GM10248 (cell line): ENCODE data around the gene MAPKAP1.
A peak's percentile ranks its signal among the peaks of the same experiment; 100 is the strongest.
"Not testable (repeated sequence)": the region's sequence is repeated elsewhere in the genome, so short reads cannot be mapped to it uniquely, and the experiment has no call there.

Source experiments
- CTCF ChIA-PET: fragments of 300-600 bp; sonication (Branson Sonifier 250); formaldehyde crosslinking; extraction: SDS; loops from one replicate; lab custom pipeline; 2021; ENCODE audit warnings: antibody characterized with exemption; lab: Yijun Ruan, JAX
- POLR2A ChIA-PET: fragments of 350-650 bp; sonication (Branson Sonifier 250); formaldehyde crosslinking; extraction: SDS; loops from one replicate; lab custom pipeline; 2020; ENCODE audit warnings: antibody characterized with exemption; lab: Yijun Ruan, JAX
- DNase-seq: peaks from one replicate; pipeline ENCODE4 v3.0.0; 2012; ENCODE audit errors: extremely low spot score
- TF ChIP-seq, protein P1 (sequence below): IDR thresholded peaks from 2 replicates; pipeline ENCODE4 v1.5.1; 2012; ENCODE audit warnings: mild to moderate bottlenecking, low read depth; ENCODE audit errors: extremely low read depth, missing control alignments, control extremely low read depth

MAPKAP1 gene

DNA sequence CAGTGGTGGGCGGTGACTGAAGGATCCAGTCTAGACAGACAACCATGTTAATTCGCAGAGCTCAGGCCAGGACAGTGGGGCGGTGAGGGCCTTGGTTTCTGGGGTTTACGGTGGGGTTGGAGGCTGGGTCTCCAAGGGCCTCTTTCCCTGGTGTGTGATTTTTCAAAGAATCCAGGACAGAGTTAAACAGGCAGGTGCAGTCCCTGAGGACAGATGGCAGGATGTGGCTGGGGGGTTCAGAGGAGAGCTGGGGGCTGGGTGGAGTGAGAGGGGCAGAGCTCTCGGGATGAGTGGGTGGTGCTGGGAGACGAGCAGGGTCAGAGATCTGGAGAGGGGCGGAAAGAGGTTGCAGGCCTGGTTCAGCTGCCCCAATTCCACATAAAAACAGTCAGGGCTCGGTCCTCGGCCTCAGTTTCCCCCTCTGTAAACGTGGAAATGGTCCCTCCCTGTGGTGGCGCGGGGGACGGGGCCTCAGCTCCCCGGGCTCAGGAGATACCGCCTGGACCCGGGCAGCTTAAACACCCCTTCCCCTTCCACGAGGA lies 299.5 kb downstream of the MAPKAP1 start:
- TF ChIP-seq, protein P1, sequence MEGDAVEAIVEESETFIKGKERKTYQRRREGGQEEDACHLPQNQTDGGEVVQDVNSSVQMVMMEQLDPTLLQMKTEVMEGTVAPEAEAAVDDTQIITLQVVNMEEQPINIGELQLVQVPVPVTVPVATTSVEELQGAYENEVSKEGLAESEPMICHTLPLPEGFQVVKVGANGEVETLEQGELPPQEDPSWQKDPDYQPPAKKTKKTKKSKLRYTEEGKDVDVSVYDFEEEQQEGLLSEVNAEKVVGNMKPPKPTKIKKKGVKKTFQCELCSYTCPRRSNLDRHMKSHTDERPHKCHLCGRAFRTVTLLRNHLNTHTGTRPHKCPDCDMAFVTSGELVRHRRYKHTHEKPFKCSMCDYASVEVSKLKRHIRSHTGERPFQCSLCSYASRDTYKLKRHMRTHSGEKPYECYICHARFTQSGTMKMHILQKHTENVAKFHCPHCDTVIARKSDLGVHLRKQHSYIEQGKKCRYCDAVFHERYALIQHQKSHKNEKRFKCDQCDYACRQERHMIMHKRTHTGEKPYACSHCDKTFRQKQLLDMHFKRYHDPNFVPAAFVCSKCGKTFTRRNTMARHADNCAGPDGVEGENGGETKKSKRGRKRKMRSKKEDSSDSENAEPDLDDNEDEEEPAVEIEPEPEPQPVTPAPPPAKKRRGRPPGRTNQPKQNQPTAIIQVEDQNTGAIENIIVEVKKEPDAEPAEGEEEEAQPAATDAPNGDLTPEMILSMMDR = peak; percentile 1
- POLR2A ChIA-PET = interaction anchor here (1.1 kb wide), 1 partner anchor 166 kb away, joined by 3 read pairs; the partner anchor contains the start of gene HSPA5
- CTCF ChIA-PET = interaction anchor here (0.6 to 4.7 kb wide), 55 partner anchors 9 to 1151 kb away, joined by 3 to 45 read pairs (median 4); partner anchors contain the start of gene GAPVD1
- peak; percentile 50 for DNase-seq

DNA sequence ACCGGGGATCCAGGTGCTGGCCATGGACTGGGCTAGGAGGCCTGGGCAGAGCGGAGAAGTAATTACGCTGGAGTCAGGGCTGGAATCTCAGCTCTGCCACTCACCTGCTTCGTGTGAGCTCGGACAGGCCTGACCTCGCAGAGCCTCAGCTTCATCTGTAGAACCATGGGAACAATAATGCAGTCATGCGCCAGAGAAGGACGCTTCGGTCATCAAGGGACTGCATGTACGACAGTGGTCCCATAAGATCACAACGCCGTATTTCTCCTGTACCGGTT lies 300.3 kb downstream of the MAPKAP1 start:
- DNase-seq = no peak
- TF ChIP-seq, protein P1 = no peak
- ChIA-PET CTCF (interaction anchor here (1.0 to 4.7 kb wide), 19 partner anchors 9 to 1151 kb away, joined by 3 to 45 read pairs (median 6); no protein-coding TSS in a partner anchor), POLR2A (no interaction called here)

DNA sequence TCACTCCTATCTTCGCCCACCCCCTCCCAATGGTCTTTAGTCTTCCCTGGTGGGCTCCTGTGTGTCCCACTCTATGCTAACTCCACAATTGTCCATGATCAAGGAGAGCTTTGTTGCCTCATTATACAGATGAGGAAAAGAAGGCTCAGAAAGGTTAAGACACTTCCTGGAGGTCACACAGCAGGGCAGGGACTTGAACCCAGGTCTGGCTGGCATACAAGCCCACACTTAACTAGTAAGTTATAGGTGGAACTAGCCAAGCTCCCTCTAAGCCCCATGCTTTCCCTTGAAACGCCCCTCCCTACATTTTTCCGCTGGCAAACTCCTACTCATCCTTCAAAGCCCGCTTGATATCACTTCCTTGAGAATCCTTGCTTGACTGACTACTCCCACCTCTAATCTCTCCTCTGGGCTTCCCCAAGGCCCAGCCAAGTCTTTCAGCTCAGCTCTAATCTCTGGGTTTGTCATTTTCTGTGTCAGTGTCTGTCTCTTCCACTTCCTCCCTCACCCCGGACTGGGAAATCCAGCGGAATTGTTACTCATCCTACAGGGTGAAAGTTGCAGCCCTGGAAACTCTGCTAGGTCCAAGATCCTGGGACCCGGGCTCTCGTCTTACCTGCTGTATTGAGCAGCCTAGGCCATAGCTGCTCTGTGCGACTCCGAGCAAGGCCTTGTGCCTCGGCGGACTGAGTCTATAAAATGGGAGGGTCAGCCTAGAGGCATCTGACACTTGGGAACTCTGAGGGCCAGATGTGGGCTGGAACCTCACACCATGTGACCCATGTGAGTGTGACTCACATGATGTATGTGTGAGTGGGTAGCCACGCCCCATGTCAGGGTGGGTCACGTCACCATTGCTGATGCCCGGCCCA lies 300.8 kb downstream of the MAPKAP1 start:
- TF ChIP-seq, protein P1 = no peak
- DNase-seq = no peak
- POLR2A ChIA-PET = no interaction called here
- CTCF ChIA-PET = interaction anchor here (1.9 to 4.7 kb wide), 9 partner anchors 13 to 1092 kb away, joined by 4 to 45 read pairs (median 13); no protein-coding TSS in a partner anchor

DNA sequence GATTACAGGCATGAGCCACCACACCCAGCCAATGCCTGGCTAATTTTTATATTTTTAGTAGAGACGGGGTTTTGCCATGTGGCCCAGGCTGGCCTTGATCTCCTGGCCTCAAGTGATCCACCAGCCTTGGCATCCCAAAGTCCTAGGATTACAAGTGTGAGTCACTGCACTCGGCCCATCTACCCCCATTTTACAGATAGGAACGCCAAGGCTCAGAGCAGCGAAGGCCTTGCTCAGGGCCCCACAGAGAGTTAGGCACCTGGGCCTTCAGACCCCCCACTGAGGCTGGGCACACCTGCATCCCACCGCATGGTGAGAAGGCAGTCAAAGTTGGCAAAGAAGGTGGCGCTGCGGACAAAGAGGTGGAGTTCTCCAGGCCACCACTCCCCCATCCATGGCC lies 302.3 kb downstream of the MAPKAP1 start:
- DNase-seq = no peak
- ChIA-PET CTCF (interaction anchor here (1.0 kb wide), 1 partner anchor 994 kb away, joined by 4 read pairs; no protein-coding TSS in a partner anchor), POLR2A (no interaction called here)
- TF ChIP-seq, protein P1 = no peak

DNA sequence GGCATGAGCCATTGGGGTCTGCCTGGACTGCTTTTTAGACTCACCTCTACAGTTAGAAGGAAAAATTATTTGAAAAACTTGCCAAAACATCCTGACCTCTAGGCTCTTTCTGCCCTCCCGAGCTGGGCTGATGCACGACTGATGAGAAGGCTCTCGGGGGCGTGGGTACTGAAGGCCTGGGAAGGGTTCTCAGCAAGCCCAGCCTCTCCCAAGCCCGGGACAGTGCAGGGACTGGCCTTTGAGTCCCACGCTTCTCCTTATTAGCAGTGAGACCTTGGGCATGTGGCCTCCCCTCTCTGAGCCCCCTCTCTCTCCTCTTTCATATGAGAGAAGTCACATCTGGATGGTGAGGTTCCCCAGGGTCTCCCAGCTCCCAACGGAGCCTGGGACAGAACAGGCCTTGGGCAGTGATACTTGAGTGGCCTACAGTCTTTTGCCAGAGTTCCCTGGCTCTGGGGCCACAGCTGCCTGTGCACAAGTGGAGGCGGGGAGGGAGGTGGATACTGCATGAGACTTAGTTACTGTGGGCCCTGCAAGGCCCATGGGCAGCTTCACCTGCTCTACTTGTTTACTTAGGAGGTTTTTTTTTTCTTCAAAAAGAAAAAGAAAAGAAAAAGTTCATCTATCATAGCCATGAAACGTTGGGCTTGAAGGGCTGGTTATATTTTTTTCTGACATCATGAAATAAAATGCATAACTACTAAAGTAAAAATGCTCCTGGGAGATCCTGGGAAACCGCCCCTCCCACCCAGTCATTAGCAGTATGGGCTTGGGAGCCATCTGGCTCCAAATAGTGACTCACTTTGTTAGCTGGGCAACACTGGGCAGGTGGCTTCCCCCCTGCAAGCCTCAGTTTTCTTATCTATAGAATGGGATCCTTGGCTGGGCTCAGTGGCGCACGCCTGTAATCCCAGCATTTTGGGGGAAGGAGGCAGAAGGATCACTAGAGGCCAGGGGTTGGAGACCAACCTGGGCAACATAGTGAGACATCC lies 306.0 kb downstream of the MAPKAP1 start:
- CTCF ChIA-PET = interaction anchor here (0.8 kb wide), 1 partner anchor 9 kb away, joined by 3 read pairs; no protein-coding TSS in a partner anchor
- no peak for DNase-seq
- TF ChIP-seq, protein P1 = no peak
- POLR2A ChIA-PET = no interaction called here

DNA sequence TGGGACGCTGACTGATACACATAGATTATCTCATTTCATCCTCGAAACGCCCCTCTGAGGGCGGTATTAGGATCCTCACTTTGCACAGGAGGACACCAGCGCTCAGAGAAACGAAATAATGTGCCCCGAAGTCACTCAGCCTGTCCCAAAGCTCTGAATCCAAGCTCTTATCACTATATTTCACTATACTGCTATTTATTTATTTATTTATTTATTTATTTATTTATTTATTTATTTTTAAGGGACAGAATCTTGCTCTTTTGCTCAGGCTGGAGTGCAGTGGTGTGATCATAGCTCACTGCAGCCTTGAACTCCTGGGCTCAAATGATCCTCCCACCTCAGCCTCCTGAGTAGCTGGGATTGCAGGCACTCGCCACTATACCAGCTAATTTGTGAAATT lies 306.8 kb downstream of the MAPKAP1 start:
- CTCF ChIA-PET = interaction anchor here (0.8 kb wide), 1 partner anchor 8 kb away, joined by 3 read pairs; no protein-coding TSS in a partner anchor
- DNase-seq, POLR2A ChIA-PET: not testable (repeated sequence)
